Neuronal stem cell (in vitro differentiated cells): Measurements from ENCODE around the gene WRAP73.
A peak's percentile ranks its signal among the peaks of the same experiment; 100 is the strongest.

Experiments used
- DNase-seq: peaks from one replicate; pipeline ENCODE4 v3.0.0-alpha.2; 2013; ENCODE audit warnings: low spot score
- H2AFZ ChIP-seq: one replicate; pipeline ENCODE4 v1.6.1; 2013; ENCODE audit warnings: mild to moderate bottlenecking, low read length, inconsistent platforms
- H2AK5ac ChIP-seq: 2 replicates; pipeline ENCODE4 v1.6.1; 2013; ENCODE audit warnings: low read depth, mild to moderate bottlenecking, inconsistent platforms, low read length, moderate library complexity, mixed read lengths
- H2BK120ac ChIP-seq: 2 replicates; pipeline ENCODE4 v1.6.1; 2013; ENCODE audit warnings: low read depth, mild to moderate bottlenecking, inconsistent platforms, low read length, moderate library complexity, mixed read lengths
- H2BK12ac ChIP-seq: one replicate; pipeline ENCODE4 v1.6.1; 2013; ENCODE audit warnings: low read length, inconsistent platforms
- H2BK15ac ChIP-seq: 2 replicates; pipeline ENCODE4 v1.6.1; 2013; ENCODE audit warnings: mild to moderate bottlenecking, low read length, inconsistent platforms, mixed read lengths
- H2BK5ac ChIP-seq: one replicate; pipeline ENCODE4 v1.6.1; 2013; ENCODE audit warnings: inconsistent platforms, mild to moderate bottlenecking, low read length, moderate library complexity
- H3K14ac ChIP-seq: one replicate; pipeline ENCODE4 v1.6.1; 2013; ENCODE audit warnings: low read length, inconsistent platforms
- H3K18ac ChIP-seq: 2 replicates; pipeline ENCODE4 v1.6.1; 2013; ENCODE audit warnings: low read length, inconsistent platforms
- H3K23ac ChIP-seq: 2 replicates; pipeline ENCODE4 v1.6.1; 2013; ENCODE audit warnings: low read depth, mild to moderate bottlenecking, mixed read lengths, low read length, inconsistent platforms; ENCODE audit not compliant: poor library complexity
- H3K27ac ChIP-seq: replicated peaks from 3 replicates; pipeline ENCODE4 v1.5.1; 2013; ENCODE audit warnings: low read length, inconsistent platforms
- H3K27me3 ChIP-seq, 3 experiments: 2 replicates each; pipeline ENCODE4 v1.6.1; 2013; ENCODE audit warnings: low read length in 3 of 3, mild to moderate bottlenecking in 2 of 3, inconsistent platforms in 1 of 3, low read depth in 1 of 3, mixed read lengths in 1 of 3, moderate library complexity in 1 of 3; ENCODE audit not compliant: control insufficient read depth in 3 of 3, insufficient read depth in 3 of 3
- H3K36me3 ChIP-seq, 2 donors: replicated peaks in 1 of 2; 2 replicates each; pipeline ENCODE4 v1.6.1; 2013; ENCODE audit warnings: low read length in 2 of 2; ENCODE audit not compliant: control insufficient read depth in 2 of 2, insufficient read depth in 2 of 2
- H3K4ac ChIP-seq: 2 replicates; pipeline ENCODE4 v1.6.1; 2013; ENCODE audit warnings: inconsistent platforms, mild to moderate bottlenecking, low read length, moderate library complexity
- H3K4me1 ChIP-seq, 2 donors: 1 replicate in 1 of 2; 2 replicates in 1 of 2; pipeline ENCODE4 v1.6.1; 2013; ENCODE audit warnings: low read length in 2 of 2, low read depth in 1 of 2; ENCODE audit not compliant: control insufficient read depth in 2 of 2, insufficient read depth in 1 of 2
- H3K4me2 ChIP-seq: one replicate; pipeline ENCODE4 v1.6.1; 2013; ENCODE audit warnings: mild to moderate bottlenecking, low read length, inconsistent platforms; ENCODE audit not compliant: insufficient read depth, poor library complexity, severe bottlenecking
- H3K4me3 ChIP-seq, 2 donors: 2 replicates each; pipeline ENCODE4 v1.5.1; 2013; ENCODE audit warnings: low read length in 2 of 2, mild to moderate bottlenecking in 2 of 2, inconsistent platforms in 1 of 2, moderate library complexity in 1 of 2
- H3K79me1 ChIP-seq: one replicate; pipeline ENCODE4 v1.6.1; 2013; ENCODE audit warnings: low read depth, mild to moderate bottlenecking, inconsistent platforms, low read length, moderate library complexity
- H3K9ac ChIP-seq: one replicate; pipeline ENCODE4 v1.6.1; 2013; ENCODE audit warnings: mild to moderate bottlenecking, low read depth, low read length, inconsistent platforms; ENCODE audit not compliant: poor library complexity
- H3K9me3 ChIP-seq, 2 donors: replicated peaks in 1 of 2; 2 replicates each; pipeline versions ENCODE3 to v1.6.1; 2013; ENCODE audit warnings: low read length in 2 of 2, mild to moderate bottlenecking in 2 of 2, inconsistent platforms in 1 of 2, low read depth in 1 of 2, mixed read lengths in 1 of 2, moderate library complexity in 1 of 2; ENCODE audit not compliant: control insufficient read depth in 2 of 2, insufficient read depth in 1 of 2
- H4K8ac ChIP-seq: one replicate; pipeline ENCODE4 v1.6.1; 2013; ENCODE audit warnings: low read depth, mild to moderate bottlenecking, inconsistent platforms, low read length, moderate library complexity
- H4K91ac ChIP-seq: one replicate; pipeline ENCODE4 v1.6.1; 2013; ENCODE audit warnings: low read length, low read depth, mild to moderate bottlenecking, inconsistent platforms; ENCODE audit not compliant: poor library complexity
- WGBS, 2 donors: extraction: QIAGEN DNeasy Blood & Tissue Kit; methylation state at CpG; one replicate each; pipeline ENCODE4 v1.1.7; 2013; ENCODE audit warnings: missing lambda C conversion rate in 2 of 2, mixed read lengths in 1 of 2; ENCODE audit not compliant: insufficient read length in 2 of 2, insufficient replicate concordance in 1 of 2; ENCODE audit errors: extremely low coverage in 2 of 2; 5-methylcytosine and 5-hydroxymethylcytosine counted together

Gene WRAP73

GRCh38 chr1:3675436-3675835 is 25.5 kb upstream of the WRAP73 start:
- no peak overlapping the region for H2BK120ac ChIP-seq
- peaks cover 0 to 79% (median 0%) of the 10 kb centered on the region in 3 experiments for H3K27me3 ChIP-seq
- H3K18ac ChIP-seq, result no peak overlapping the region
- no peak overlapping the region for H4K91ac ChIP-seq
- no peak overlapping the region for H3K4me3 ChIP-seq
- H2AFZ ChIP-seq, result no peak overlapping the region
- peaks cover 4 to 7% of the 10 kb centered on the region in 2 donors for H3K4me1 ChIP-seq
- H2BK12ac ChIP-seq, result no peak overlapping the region
- no peaks in the 10 kb centered on the region for H3K9me3 ChIP-seq
- DNase-seq, result no peak
- H2AK5ac ChIP-seq, result no peak overlapping the region
- H3K4me2 ChIP-seq, result no peak overlapping the region
- peaks cover 2% of the 10 kb centered on the region for H3K79me1 ChIP-seq
- no peak overlapping the region for H3K4ac ChIP-seq
- no CpG with 5 or more reads among the region's 11 CpGs for WGBS, 2 donors
- no peak overlapping the region for H3K9ac ChIP-seq
- no peak overlapping the region for H4K8ac ChIP-seq
- no peak overlapping the region for H3K23ac ChIP-seq
- H3K14ac ChIP-seq, result no peak overlapping the region
- no peak overlapping the region for H2BK5ac ChIP-seq
- no peak overlapping the region for H2BK15ac ChIP-seq
- no peaks in the 10 kb centered on the region for H3K36me3 ChIP-seq
- H3K27ac ChIP-seq, result no peak overlapping the region

DNA sequence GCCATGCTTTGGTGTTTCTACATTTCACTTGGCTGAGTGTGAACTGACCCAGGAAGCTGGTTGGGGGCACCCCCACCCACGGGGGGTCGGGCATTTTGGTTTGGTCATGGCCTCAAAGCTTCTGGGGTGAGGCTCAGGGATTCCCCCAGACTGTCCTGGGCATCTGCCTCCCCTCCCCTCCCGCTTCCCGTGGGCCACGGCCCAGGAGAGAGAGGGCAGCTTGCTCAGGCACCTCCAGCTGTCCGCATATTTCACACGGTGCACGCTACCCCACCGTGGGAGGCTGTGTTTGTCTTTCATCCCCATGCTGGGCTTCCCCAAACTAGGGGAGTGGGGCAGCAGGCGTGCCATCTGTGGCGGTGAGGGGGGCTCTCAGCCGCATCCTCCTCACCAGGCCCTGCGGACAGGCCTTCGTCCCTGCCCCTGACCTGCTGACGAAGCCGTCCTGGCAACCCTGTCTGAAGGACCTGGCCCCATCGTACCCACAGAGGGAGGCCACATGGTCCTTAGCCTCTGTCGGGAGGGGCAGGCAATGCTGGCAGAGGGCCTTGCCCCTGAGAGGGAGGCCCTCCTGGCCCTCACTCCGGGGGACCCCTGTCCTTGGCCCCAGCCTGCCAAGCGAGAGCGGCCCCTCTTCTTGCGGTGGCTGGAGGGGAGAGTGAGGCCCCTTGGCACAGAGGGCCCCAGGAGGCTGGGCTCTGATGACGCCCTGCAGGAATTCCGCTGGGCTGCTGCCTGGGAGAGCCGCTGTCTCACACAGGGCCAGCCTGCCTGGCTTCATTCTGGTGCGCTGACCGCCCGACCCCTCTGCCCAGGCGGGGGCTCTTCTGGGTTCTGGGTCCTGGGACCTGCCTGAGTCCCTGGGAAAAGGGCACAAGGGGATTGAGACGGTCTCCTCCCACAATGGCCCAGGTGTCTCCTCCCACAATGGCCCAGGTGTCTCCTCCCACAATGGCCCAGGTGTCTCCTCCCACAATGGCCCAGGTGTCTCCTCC is 24.5 kb upstream of the WRAP73 start:
- WGBS, 2 donors, result no CpG with 5 or more reads among the region's 30 CpGs
- Histone ChIP-seq H4K91ac (no peak overlapping the region), H3K18ac (peak overlapping the region; percentile 83), H3K23ac (peak overlapping the region; percentile 68), H3K9ac (no peak overlapping the region), H2BK15ac (peak overlapping the region; percentile 91), H3K4me3 (peak overlapping the region in 1 of 2 donors; percentile 43), H3K4ac (peak overlapping the region; percentile 58), H3K27me3 (peaks cover 0 to 87% (median 0%) of the 10 kb centered on the region in 3 experiments), H4K8ac (no peak overlapping the region), H2BK120ac (no peak overlapping the region), H3K27ac (no peak overlapping the region), H2BK5ac (no peak overlapping the region), H2AFZ (no peak overlapping the region), H3K4me2 (peak overlapping the region; percentile 11), H3K4me1 (peaks cover 4 to 7% of the 10 kb centered on the region in 2 donors), H2BK12ac (peak overlapping the region; percentile 73), H2AK5ac (peak overlapping the region; percentile 93), H3K36me3 (no peaks in the 10 kb centered on the region), H3K9me3 (no peaks in the 10 kb centered on the region), H3K79me1 (peaks cover 2% of the 10 kb centered on the region), H3K14ac (peak overlapping the region; percentile 71)
- DNase-seq, result no peak

DNA sequence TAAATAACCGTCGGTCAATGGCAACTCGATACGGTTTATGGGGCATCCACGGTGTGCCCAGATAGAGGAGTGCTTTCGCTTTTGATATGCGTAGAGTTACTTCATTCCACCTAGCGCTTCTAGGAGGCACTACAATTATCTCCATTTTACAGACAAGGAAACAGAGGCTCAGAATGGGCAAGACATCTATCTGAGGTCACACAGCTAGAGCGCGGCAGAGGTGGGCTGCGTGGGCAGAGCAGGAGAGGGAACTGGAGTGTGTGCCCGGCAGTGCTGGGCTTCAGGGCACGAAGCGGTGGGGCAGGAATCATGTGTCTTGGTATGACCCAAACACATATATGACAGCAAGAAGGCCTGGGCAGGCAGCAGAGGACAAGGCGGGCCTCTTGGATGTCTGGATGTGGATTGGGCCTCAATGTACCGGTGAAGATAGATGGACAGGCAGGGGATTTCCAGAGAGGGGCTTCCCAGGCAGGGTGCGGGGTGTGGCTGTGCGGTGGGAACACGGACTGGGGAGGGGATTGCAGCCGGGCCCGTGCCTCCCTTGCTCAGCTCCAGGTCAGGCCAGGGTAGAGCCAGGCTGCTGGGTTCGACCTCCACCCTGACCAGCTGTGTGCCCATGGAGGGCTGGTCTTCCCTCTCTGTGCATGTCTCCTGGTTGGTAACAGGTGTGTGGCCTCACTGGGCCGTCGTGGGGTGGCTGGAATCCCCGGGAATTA is 23.6 kb upstream of the WRAP73 start:
- Histone ChIP-seq H3K4me3 (no peak overlapping the region), H3K23ac (peak overlapping the region; percentile 89), H3K4ac (peak overlapping the region; percentile 53), H4K8ac (no peak overlapping the region), H3K9me3 (no peaks in the 10 kb centered on the region), H3K27me3 (peaks cover 0 to 87% (median under 1%) of the 10 kb centered on the region in 3 experiments), H2BK12ac (no peak overlapping the region), H3K36me3 (no peaks in the 10 kb centered on the region), H3K79me1 (peaks cover 2% of the 10 kb centered on the region), H3K18ac (peak overlapping the region; percentile 13), H3K4me1 (peaks cover 4 to 13% of the 10 kb centered on the region in 2 donors), H3K9ac (peak overlapping the region; percentile 21), H3K27ac (no peak overlapping the region), H3K4me2 (no peak overlapping the region), H2BK5ac (no peak overlapping the region), H3K14ac (peak overlapping the region; percentile 71), H2AK5ac (peak overlapping the region; percentile 93), H2AFZ (no peak overlapping the region), H2BK120ac (no peak overlapping the region), H2BK15ac (no peak overlapping the region), H4K91ac (no peak overlapping the region)
- DNase-seq, result no peak
- WGBS, 2 donors, result no CpG with 5 or more reads among the region's 25 CpGs

- Histone ChIP-seq H4K8ac (no peak overlapping the region), H3K18ac (peak overlapping the region; percentile 28), H3K14ac (peak overlapping the region; percentile 71), H2BK120ac (no peak overlapping the region), H2AK5ac (peak overlapping the region; percentile 15), H3K27me3 (peaks cover 0 to 85% (median 2%) of the 10 kb centered on the region in 3 experiments), H3K4me1 (peaks cover 4 to 13% of the 10 kb centered on the region in 2 donors), H3K9me3 (no peaks in the 10 kb centered on the region), H3K4me2 (no peak overlapping the region), H2BK15ac (no peak overlapping the region), H3K4me3 (no peak overlapping the region), H3K23ac (no peak overlapping the region), H2BK5ac (no peak overlapping the region), H4K91ac (no peak overlapping the region), H3K9ac (no peak overlapping the region), H2BK12ac (peak overlapping the region; percentile 30), H3K36me3 (no peaks in the 10 kb centered on the region), H3K27ac (no peak overlapping the region), H2AFZ (no peak overlapping the region), H3K79me1 (peaks cover 2% of the 10 kb centered on the region), H3K4ac (no peak overlapping the region)
- WGBS, 2 donors, result no CpG with 5 or more reads among the region's 17 CpGs
- no peak for DNase-seq
Observed at GRCh38 chr1:3672971-3673361, 23.1 kb upstream of the WRAP73 start.
